Measurements from ENCODE around the gene RASL11B.
A peak's percentile ranks its signal among the peaks of the same experiment; 100 is the strongest.
"Not testable (repeated sequence)": the region's sequence is repeated elsewhere in the genome, so short reads cannot be mapped to it uniquely, and the experiment has no call there.

Gene RASL11B, protein sequence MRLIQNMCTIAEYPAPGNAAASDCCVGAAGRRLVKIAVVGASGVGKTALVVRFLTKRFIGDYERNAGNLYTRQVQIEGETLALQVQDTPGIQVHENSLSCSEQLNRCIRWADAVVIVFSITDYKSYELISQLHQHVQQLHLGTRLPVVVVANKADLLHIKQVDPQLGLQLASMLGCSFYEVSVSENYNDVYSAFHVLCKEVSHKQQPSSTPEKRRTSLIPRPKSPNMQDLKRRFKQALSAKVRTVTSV

DNA sequence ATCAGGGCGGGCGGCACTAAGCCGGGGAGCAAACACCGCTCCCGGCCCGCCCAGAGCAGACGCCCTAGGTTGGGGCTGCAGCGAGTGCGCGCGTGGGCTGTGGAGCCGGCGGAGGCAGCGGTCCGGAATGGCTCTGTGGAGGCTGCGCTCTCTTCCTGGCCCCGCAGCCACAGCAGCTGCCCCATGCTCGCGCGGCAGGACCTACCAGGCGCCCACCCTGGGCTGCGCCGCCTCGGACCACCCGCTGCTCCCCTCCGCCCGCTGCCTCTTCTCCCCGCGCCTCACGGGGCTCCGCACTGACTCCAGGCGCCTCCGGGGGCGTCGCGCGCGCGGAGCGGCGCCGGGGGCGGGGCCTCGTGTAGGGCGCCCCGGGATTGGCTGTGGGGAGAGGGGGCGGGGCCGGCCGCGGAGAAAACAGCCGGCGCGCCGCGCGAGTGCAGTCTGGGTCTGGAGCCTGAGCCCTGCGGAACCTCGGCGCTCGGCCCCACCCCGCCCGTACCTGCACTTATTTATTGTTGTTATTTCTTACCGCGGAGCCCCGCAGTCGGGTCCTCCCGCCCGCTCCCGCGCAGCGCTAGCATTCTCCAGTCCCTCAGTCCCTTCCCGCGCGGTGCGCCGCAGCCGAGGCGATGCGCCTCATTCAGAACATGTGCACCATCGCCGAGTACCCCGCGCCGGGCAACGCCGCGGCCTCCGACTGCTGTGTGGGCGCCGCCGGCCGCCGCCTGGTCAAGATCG is at the start of gene RASL11B:
Gene RASL11B, plus strand, starts transcription at position 439 of the 738 bp plus-strand sequence. Its CDS starts 191 bp downstream, at position 630.
- no peak for DNase-seq

- DNase-seq: no peak
These were observed 48.6 kb upstream of the RASL11B start for GRCh38 chr4:52813546-52813945.

- no peak for DNase-seq
These were observed 39.5 kb upstream of the RASL11B start for GRCh38 chr4:52822583-52822971.

GRCh38 chr4:52822972-52823701 is 39.0 kb upstream of the RASL11B start:
- no peak for DNase-seq

- DNase-seq: no peak
These were observed 38.4 kb upstream of the RASL11B start for GRCh38 chr4:52823702-52824092.

DNA sequence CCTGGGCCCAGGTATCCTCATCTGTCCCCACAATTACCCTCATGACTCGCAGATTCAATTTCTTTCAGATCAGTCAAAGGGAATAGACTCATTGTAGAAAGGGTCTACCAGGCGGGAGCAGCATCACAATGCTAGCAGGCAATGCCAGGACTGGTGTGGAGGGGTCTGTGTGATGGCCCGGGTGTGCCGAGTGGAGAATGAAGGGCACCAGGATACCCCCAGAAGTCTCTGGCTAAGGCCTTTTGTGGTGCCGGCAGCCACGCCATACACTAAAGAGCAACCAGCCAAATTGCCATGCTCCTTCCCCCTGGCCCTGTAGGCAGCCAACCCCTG is 37.9 kb upstream of the RASL11B start:
- DNase-seq: no peak

- DNase-seq: no peak
These were observed 37.3 kb upstream of the RASL11B start for GRCh38 chr4:52824603-52825459.

- no peak for DNase-seq
These were observed 36.5 kb upstream of the RASL11B start for GRCh38 chr4:52825460-52826090.

DNA sequence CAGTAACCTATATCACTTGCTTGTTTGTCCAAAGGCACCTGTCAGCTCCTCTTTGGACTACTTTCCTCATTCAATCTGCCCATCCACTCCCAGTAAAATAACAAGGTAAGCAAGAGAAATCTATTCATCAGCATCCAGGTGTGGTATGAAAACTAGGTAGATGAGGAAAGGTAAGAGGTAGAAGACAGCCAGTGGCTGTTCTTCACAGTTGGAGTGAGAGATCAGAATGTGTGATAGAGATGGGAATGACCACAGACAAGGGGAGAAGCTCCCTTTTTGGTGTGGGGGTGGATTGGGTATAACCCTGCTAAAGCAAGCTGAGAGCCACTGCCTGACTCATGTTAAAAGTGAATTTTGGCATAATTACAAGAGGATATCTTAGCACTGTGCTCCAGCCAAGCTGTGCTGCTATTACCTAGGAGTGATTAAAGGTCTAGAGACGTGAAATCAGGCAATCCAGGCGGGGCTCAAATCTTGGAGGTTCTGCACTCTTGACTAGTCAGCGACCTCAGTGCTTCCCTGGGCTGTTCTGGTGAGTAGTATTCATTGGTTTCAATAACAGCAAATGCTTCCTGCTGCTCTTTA is 28.1 kb upstream of the RASL11B start:
- DNase-seq: no peak

DNA sequence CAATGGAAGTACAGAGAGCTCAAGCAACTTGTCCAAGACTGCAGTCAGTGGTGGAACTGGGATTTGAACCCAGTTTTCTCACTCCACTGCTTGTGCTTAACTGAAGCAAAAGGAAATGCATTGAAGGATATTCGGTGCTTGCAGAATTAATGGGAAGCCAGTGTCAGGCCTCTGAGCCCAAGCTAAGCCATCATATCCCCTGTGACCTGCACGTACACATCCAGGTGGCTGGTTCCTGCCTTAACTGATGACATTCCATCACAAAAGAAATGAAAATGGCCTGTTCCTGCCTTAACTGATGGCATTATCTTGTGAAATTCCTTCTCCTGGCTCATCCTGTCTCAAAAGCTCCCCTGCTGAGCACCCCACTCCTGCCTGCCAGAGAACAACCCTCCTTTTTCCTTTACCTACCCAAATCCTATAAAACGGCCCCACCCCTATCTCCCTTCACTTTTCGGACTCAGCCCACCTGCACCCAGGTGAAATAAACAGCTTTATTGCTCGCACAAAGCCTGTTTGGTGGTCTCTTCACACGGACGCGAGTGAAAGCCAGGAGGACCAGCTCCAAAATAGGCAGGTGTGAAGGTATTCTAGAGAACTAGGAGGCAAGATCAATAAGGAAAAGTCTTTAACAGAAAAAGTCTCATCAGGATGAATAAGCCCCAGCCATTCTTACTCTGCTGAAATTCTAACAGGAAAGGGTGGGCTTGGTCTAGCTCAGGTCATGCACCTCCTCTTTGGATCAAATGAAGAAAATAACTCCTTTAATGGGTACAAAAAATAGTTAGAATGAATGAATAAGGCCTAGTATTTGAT is 27.3 kb upstream of the RASL11B start:
- DNase-seq: not testable (repeated sequence)

DNA sequence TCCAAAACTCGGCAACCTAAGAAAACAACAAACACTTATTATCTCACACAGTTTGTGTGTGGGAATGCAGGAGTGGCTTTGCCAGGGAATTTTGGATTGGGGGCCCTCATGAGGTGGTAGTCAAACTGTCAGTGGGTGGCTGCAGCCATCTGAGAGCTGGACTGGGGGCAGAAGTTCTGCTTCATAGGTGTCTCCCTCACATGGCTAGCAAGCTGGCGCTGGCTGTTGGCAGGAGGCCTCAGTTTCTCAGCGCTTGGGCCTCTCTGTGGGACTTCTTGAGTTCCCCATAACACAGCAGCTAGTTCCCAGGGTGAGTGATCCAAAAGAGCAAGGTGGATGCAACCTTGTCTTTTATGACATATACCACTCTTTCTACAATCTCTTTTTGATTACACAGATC is 26.0 kb upstream of the RASL11B start:
- no peak for DNase-seq

GRCh38 chr4:52836678-52837077 is 25.4 kb upstream of the RASL11B start:
- DNase-seq: no peak

DNA sequence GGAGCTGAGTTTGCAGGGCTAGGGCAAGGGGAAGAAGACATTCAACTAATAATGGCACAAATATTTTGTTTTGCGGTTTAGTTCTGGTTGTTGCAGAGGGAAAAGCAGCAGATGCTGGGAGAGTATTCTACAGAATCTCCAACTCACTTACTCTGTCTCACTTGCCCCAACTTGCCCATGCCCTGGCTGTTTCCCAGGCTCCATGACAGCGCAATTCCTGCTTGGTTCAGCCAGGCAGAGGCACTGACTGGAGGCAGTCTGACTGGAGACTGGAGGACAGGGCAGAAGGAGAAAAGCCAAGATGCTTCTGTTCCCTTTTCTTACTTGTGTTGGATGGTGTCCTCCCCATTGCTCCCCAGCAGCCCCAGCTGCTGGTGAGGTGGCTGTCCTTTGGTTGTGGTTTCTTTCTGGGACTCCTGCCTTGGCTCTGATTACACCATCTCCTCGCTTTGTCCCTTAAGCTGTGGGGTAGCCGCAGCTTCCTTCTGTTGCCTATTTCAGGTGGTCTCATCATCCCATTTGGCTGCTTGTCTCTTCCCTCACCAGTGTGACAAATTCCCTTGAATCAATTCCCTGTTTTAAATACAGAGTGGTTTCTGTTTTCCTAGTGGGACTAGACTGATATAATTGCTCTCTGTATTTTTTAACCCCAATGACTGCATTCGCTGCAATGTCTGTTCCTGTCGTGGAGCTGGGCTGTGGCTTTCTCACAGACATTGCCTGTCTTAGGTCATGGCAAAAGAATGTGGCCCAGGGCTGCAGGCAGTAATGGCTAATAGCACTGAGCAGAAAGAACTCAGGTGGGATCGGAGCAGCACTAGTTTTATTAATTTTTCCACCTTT is 24.2 kb upstream of the RASL11B start:
- DNase-seq: no peak

DNA sequence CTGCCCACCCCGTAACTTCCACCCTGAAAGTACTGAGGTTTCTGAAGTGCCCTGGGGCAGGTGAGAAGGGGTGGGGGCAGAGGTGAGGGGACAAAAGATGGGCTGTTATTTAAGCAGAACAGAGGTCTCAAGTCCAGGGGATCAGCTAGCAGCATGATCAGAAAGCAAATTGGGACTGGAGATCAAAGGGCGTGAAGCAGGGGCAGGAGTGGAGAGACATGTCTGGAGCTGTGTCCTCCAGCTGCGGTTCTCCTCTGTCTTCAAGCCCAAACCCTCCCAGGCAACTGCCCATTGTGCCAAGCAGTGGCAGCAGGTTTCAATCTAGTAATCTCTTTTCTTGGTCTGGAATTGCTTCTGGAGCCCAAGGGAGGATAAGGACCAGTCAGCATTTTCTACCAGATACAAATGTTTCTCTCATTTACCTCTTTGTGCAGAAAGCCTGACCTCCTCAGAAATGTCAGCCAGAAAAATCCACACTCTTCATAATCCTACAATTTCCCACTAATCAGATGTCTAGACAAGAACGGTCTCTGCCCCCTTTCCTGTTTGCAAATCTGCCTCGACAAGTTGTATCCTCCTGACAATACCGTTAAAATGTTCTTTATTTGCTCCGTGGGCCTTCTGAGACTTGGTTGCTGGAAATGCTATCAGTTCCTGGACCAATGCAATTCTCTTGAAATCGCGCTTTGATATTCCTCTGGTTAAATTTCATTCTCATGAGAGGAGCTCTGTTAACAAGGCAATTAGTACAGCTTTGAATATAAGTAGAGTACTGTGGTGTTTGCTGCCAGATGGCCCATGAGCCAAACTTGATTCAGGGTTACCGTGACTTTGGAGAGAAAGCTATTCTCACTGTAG is 23.2 kb upstream of the RASL11B start:
- DNase-seq: peak; percentile 3

GRCh38 chr4:52840531-52841370 is 21.4 kb upstream of the RASL11B start:
- DNase-seq: no peak

DNA sequence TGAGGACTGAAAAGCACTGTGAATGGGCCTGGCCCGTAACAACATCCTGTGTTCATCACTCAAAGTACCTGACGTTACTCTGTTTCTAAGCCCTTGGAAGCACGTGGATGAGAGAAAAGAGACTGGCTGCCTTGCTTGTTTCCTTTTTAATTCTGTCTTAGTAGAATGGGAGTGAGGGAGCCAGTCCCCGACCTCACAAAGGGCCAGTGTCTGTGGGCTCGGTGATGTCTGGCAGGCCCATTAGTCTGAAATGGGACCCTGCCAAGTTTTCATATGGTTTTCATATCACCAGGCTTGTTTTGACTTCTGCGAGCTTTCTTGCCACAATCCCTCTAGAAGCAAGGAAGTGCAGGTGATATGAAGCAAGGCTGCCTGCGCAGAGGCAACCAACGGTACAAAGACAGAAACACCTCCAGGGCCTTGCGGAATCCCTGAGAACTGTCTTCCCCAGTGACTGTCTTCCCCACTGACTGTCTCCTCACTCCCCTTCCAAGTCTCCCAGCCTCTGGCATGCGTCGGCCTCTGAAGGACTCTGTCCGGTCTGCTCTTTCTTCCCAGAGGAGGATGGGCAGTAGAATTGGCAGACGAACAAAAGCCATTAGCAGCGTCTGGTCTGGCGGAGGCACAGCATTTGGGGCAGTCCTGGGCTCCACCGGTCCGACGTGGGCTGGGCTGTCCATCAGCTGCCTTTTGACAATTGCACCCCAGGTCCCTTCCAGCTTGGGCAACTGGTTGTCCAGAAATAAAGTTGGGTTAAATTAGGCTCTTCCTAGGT is 20.2 kb upstream of the RASL11B start:
- no peak for DNase-seq

GRCh38 chr4:52842792-52843191 is 19.3 kb upstream of the RASL11B start:
- DNase-seq: no peak

DNA sequence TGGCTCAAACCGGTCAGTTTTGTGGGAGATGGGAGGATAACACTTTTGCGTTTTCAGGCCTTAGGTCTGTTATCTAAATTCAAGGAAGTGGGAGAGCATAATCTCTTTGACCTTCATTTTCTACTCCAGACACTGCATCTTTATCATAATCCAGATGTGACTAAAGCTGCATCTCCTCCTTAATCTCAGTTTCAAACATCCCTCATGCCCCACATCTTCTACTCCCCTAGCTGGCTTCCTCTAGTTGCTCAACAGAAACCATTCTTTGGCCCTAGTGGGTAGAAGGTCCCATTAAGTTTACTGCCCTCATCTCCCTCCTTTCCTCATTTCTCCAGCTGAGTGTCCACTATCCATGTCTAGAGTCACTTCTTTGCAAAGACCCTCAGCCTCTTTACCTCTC is 18.8 kb upstream of the RASL11B start:
- DNase-seq: no peak

All from NCI-H524 treated with DMSO at 0.1 percent for 48 hours (cell line).